ENCODE measurements around the gene NTM.

- no peak for TF ChIP-seq POLR2A (IDR thresholded peaks at IDR 0.05; ENCODE audit: low read depth, low read length)
- TF ChIP-seq POLR2AphosphoS5 (IDR thresholded peaks at IDR 0.05; ENCODE audit: low read depth, low read length), result no peak
- no peak for TF ChIP-seq TAF1 (IDR thresholded peaks at IDR 0.05; ENCODE audit: borderline replicate concordance, low read depth, low read length)
Measured at GRCh38 chr11:132022285-132022684, 651.9 kb downstream of the NTM start.

Data from GM12892 (cell line).